ENCODE measurements around the gene TMEM30A.

TMEM30A gene

DNA sequence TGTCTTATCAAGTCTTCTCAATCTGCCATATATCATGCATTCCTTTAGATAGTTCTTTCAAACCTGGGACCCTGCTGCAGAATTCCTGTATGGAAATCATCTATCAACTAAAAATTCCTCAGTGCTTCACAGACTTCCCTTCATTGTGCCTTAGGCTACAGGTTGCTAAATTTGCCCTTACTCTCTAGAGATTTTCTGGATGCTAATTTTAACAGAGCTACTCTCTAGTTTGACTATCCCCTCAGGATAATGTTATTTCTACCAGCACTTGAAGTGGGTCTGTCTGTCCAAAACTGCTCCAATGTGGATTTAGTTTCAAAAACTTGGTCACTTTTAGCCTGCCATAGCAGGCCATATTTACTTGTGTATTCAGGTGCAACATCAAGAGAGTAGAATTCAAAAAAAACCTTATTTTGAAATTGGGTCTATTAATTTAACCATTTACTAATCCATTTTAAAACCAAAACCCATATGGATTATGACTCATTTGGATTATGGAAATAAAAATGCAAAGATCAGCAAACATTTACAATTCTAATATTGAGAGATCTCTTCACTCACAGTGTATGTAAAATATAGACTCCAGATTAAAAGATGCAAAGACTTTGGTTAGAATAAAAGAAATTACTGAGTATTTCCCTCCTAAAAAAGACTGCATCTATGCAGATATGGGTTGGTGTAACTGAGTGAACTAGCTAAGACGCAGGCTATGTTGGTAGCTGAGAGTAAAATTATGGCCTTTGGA lies 27.1 kb downstream of the TMEM30A start:
- Histone ChIP-seq H3K27ac (ENCODE audit: low read length) (no peak overlapping the region), H3K9me3 (ENCODE audit: control insufficient read depth, low read depth, low read length) (no peaks in the 10 kb centered on the region), H3K9ac (ENCODE audit: low read length) (no peak overlapping the region), H3K36me3 (ENCODE audit: control insufficient read depth, low read depth, low read length) (peaks cover 35% of the 10 kb centered on the region), H3K4me3 (ENCODE audit: low read length) (no peak overlapping the region), H3K4me1 (ENCODE audit: control insufficient read depth, low read depth, low read length) (no peaks in the 10 kb centered on the region), H3K27me3 (ENCODE audit: control insufficient read depth, insufficient read depth, low read length) (no peaks in the 10 kb centered on the region)

DNA sequence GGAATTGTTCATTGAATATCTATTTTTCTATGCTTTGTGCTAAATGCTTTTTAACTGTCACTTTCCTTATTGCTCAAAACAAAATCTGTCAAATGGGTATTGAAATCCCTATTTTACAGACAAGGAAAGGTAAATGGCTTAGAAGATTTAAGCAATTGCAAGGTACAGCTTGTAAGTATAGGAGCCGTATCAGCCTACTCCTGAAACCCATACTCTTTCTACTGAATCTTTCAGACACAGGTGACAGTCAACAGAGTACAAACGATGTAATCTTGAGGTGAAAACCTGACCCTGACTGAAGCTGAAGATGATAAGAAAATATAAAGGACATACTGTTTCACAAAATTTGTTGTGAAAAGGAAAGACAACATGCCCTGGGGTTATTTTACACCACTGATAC lies 34.0 kb downstream of the TMEM30A start:
- no peaks in the 10 kb centered on the region for H3K27me3 ChIP-seq (ENCODE audit: control insufficient read depth, insufficient read depth, low read length)
- no peaks in the 10 kb centered on the region for H3K9me3 ChIP-seq (ENCODE audit: control insufficient read depth, low read depth, low read length)
- peaks cover 15% of the 10 kb centered on the region for H3K4me1 ChIP-seq (ENCODE audit: control insufficient read depth, low read depth, low read length)
- H3K4me3 ChIP-seq (ENCODE audit: low read length), result no peak overlapping the region
- peaks cover 2% of the 10 kb centered on the region for H3K36me3 ChIP-seq (ENCODE audit: control insufficient read depth, low read depth, low read length)
- H3K9ac ChIP-seq (ENCODE audit: low read length), result no peak overlapping the region
- no peak overlapping the region for H3K27ac ChIP-seq (ENCODE audit: low read length)

DNA sequence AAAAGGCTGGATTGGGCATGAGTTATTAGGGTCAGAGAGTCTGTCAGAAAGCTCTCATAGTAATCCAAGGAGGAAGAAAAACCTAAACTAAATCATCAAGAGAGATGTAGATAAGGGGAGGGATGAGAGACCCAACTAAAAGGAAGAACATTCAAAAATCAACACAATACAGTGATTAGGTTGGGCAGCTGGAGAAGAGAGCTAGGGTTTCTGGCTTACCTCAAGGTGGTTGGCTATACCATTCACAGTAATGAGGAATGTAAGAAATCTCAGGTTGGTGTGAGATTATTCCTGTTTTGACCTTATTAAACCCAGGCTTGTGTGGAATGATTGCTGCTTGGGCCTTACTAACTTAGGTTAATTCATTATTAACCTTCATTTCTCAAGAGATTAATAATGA lies 34.8 kb downstream of the TMEM30A start:
- no peaks in the 10 kb centered on the region for H3K36me3 ChIP-seq (ENCODE audit: control insufficient read depth, low read depth, low read length)
- H3K4me1 ChIP-seq (ENCODE audit: control insufficient read depth, low read depth, low read length), result peaks cover 15% of the 10 kb centered on the region
- no peak overlapping the region for H3K4me3 ChIP-seq (ENCODE audit: low read length)
- H3K9me3 ChIP-seq (ENCODE audit: control insufficient read depth, low read depth, low read length), result no peaks in the 10 kb centered on the region
- H3K27ac ChIP-seq (ENCODE audit: low read length), result no peak overlapping the region
- H3K27me3 ChIP-seq (ENCODE audit: control insufficient read depth, insufficient read depth, low read length), result no peaks in the 10 kb centered on the region
- no peak overlapping the region for H3K9ac ChIP-seq (ENCODE audit: low read length)

DNA sequence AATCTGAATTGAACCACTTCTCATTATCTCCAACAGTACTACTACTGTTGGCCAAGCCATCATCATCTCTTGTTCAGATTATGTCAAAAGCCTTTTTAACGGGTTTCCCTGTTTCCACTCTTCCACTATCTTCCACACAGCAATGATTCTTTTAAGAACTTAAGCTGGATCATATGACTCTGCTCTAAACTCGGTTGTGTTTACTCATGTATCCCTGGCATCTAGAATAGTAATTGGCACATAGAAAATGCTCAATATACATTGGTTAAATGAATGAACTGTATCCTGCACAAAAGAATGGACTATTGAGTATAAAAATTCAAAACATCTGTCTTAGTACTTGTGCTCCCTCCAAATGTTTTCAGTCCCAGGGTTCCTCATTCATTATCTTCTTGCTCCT lies 38.2 kb downstream of the TMEM30A start:
- no peak overlapping the region for H3K9ac ChIP-seq (ENCODE audit: low read length)
- no peak overlapping the region for H3K4me3 ChIP-seq (ENCODE audit: low read length)
- H3K4me1 ChIP-seq (ENCODE audit: control insufficient read depth, low read depth, low read length), result peaks cover 18% of the 10 kb centered on the region
- H3K36me3 ChIP-seq (ENCODE audit: control insufficient read depth, low read depth, low read length), result no peaks in the 10 kb centered on the region
- no peaks in the 10 kb centered on the region for H3K27me3 ChIP-seq (ENCODE audit: control insufficient read depth, insufficient read depth, low read length)
- H3K27ac ChIP-seq (ENCODE audit: low read length), result no peak overlapping the region
- no peaks in the 10 kb centered on the region for H3K9me3 ChIP-seq (ENCODE audit: control insufficient read depth, low read depth, low read length)

DNA sequence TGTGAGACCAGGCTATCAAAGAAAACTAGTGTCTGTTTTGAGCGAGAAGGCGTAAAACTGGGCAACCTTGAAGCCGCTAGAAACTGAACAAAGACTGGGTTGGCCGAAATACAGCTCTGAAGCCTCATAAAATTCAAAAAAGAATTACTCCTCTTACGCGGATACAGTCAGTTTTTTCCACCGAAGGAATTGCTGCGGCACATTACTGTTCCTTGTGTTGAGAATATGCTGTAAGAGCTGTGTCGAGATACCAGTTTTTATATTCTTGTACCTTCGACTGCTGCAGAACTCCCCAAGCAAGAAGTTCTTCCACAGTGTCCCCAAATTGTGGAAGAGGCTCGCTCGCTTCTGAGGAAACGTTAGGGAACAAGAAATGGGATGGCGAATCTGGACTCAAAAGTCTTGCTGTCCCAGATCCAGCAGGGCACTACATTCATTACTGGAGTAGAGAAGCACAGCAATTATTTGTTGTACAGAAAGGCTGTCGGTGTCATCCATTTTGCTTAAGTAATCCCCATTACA lies 40.5 kb downstream of the TMEM30A start:
- peaks cover 11% of the 10 kb centered on the region for H3K36me3 ChIP-seq (ENCODE audit: control insufficient read depth, low read depth, low read length)
- no peaks in the 10 kb centered on the region for H3K9me3 ChIP-seq (ENCODE audit: control insufficient read depth, low read depth, low read length)
- H3K4me1 ChIP-seq (ENCODE audit: control insufficient read depth, low read depth, low read length), result peaks cover 4% of the 10 kb centered on the region
- H3K27ac ChIP-seq (ENCODE audit: low read length), result peak overlapping the region; percentile 66
- peak overlapping the region; percentile 75 for H3K9ac ChIP-seq (ENCODE audit: low read length)
- peak overlapping the region; percentile 71 for H3K4me3 ChIP-seq (ENCODE audit: low read length)
- no peaks in the 10 kb centered on the region for H3K27me3 ChIP-seq (ENCODE audit: control insufficient read depth, insufficient read depth, low read length)

DNA sequence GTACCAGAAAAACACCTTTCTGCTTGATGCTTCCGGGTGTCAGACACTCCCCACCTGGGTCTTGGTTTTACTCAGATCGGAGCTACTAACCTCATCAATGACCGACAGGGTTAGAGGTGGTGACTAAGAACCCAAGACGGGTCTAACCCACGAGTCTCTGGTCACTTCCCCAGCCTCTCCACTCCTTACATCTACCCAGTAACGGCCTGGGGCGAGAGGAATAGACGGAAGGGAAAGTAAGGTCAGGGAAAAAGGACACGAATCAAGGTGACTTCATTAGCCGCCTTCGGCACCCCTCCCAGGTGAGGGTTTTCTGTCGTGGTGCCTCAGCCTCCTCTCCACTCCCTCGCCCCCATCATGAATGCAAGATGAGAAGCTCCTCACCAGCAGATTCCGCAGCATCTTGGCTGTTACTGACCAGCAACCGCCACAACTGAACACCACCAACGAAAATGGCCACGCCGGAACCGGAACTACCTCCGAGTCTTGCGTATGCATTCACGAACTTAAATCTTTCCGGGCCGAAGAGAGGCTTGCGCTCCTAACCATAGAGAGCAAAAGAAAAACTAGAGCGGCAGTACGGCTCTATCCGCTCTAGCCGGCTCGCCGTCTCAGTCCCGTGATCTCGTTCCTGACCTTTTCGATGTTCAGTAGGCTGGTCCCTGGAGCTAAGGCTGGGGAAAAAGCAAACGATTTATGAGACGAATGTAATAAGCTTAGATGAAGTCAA lies 41.1 kb downstream of the TMEM30A start, which contains the start of gene COX7A2:
Gene COX7A2, minus strand, starts transcription at position 469 of the 730 bp plus-strand sequence. Its CDS starts 67 bp downstream, at position 402.
- Histone ChIP-seq H3K27me3 (ENCODE audit: control insufficient read depth, insufficient read depth, low read length) (no peaks in the 10 kb centered on the region), H3K4me3 (ENCODE audit: low read length) (peak within 1 kb of the TSS; percentile 71), H3K4me1 (ENCODE audit: control insufficient read depth, low read depth, low read length) (peaks cover 3% of the 10 kb centered on the region), H3K27ac (ENCODE audit: low read length) (peak within 1 kb of the TSS; percentile 66), H3K9ac (ENCODE audit: low read length) (peak within 1 kb of the TSS; percentile 75), H3K9me3 (ENCODE audit: control insufficient read depth, low read depth, low read length) (no peaks in the 10 kb centered on the region), H3K36me3 (ENCODE audit: control insufficient read depth, low read depth, low read length) (peaks cover 15% of the 10 kb centered on the region)

DNA sequence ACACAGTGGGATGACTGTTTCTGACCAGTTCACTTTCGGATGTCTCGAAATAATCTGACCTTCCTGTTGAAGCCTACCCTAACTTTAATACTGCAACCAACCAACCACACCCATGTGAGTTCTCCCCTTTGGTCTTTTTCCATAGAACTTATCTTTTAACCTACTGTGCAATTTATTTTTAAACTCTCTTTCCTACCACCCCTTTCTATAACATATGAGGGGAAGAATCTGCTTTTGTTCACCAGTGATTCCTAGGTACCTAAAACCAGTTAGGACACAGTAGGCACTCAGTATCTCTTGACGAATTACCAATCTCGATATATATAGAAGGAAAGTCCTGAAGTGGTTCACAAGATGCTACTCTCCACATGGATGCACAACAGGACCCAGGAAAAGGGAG lies 48.0 kb downstream of the TMEM30A start:
- Histone ChIP-seq H3K9me3 (ENCODE audit: control insufficient read depth, low read depth, low read length) (no peaks in the 10 kb centered on the region), H3K4me3 (ENCODE audit: low read length) (no peak overlapping the region), H3K27me3 (ENCODE audit: control insufficient read depth, insufficient read depth, low read length) (no peaks in the 10 kb centered on the region), H3K9ac (ENCODE audit: low read length) (no peak overlapping the region), H3K27ac (ENCODE audit: low read length) (no peak overlapping the region), H3K36me3 (ENCODE audit: control insufficient read depth, low read depth, low read length) (peaks cover 29% of the 10 kb centered on the region), H3K4me1 (ENCODE audit: control insufficient read depth, low read depth, low read length) (peaks cover 15% of the 10 kb centered on the region)

DNA sequence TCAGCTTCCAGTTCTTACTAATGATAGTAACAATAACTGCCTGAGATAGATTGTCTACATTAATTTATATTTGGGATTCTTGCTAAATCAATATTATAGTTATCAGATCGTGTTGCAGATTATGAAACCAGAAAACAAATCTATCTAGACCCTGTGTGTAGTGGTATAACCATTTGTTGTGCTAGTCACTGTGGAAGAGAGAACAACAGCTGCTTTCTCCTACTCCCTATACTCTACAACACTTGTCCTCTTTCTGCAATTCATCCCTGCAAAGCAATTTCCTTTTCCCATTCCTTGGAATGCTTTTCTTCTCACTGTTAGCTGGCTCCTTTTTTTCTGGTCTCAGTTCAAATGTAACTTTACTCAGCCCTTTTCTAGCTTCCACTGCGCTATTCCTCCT lies 49.3 kb downstream of the TMEM30A start:
- Histone ChIP-seq H3K4me3 (ENCODE audit: low read length) (no peak overlapping the region), H3K36me3 (ENCODE audit: control insufficient read depth, low read depth, low read length) (peaks cover 29% of the 10 kb centered on the region), H3K9ac (ENCODE audit: low read length) (no peak overlapping the region), H3K27me3 (ENCODE audit: control insufficient read depth, insufficient read depth, low read length) (no peaks in the 10 kb centered on the region), H3K4me1 (ENCODE audit: control insufficient read depth, low read depth, low read length) (peaks cover 15% of the 10 kb centered on the region), H3K27ac (ENCODE audit: low read length) (no peak overlapping the region), H3K9me3 (ENCODE audit: control insufficient read depth, low read depth, low read length) (no peaks in the 10 kb centered on the region)

DNA sequence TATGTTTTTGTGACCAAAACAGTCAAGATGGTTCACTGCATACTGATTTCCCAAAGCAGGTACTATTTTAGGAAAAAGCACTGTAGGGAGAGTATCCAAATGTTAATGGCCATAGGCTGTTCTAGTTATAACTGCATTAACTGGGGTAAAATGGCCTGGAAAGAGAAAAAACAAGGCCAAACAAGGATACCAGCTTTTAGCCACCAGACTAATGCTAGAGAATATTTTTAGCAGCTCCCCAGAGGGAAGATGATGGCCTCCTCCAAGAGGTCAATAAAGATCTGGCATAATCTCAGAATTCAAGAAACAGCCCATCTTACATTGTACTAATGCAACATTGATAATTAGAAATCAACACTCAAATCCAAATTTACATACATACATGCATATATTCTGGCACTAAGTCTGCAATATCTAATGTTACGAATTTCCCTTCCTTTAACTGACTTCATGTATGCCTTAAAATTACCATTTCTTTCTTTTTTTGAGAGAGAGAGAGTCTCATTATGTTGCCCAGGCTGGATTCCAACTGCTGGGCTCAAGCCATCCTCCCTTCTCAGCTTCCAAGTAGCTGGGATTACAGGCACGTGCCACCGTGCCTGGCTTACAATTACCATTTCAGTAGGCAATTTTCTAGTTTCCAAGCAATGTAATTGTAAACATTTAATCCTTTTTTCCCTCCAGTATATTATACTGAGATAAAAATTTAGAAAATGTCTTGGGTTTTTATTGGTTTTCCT lies 50.3 kb downstream of the TMEM30A start:
- Histone ChIP-seq H3K4me1 (ENCODE audit: control insufficient read depth, low read depth, low read length) (peaks cover 15% of the 10 kb centered on the region), H3K9ac (ENCODE audit: low read length) (no peak overlapping the region), H3K27ac (ENCODE audit: low read length) (no peak overlapping the region), H3K9me3 (ENCODE audit: control insufficient read depth, low read depth, low read length) (no peaks in the 10 kb centered on the region), H3K4me3 (ENCODE audit: low read length) (no peak overlapping the region), H3K36me3 (ENCODE audit: control insufficient read depth, low read depth, low read length) (peaks cover 20% of the 10 kb centered on the region), H3K27me3 (ENCODE audit: control insufficient read depth, insufficient read depth, low read length) (no peaks in the 10 kb centered on the region)

DNA sequence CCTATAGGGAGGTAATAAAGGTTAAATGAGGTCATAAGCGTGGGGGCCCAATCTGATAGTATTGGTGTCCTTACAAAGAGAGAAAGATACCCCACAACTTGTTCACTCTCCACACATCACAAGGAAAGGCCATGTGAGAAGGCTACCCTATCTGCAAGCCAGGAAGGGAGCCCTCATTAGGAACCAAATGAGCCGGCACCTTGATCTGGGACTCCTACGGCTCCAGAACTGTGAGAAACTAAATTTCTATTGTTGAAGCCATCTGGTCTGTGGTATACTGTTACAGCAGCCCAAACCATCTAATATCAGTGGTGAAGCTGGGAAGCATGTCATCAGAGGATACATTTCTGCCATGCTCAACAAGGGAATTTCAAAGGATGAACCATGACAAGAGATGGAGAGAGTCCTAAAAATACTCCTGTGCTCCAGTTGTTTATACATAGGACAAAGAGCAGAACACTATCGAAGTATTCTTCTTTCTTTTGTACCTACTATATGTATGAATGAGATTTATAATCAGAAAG lies 51.4 kb downstream of the TMEM30A start:
- Histone ChIP-seq H3K9me3 (ENCODE audit: control insufficient read depth, low read depth, low read length) (no peaks in the 10 kb centered on the region), H3K9ac (ENCODE audit: low read length) (no peak overlapping the region), H3K27me3 (ENCODE audit: control insufficient read depth, insufficient read depth, low read length) (no peaks in the 10 kb centered on the region), H3K4me1 (ENCODE audit: control insufficient read depth, low read depth, low read length) (peaks cover 15% of the 10 kb centered on the region), H3K4me3 (ENCODE audit: low read length) (no peak overlapping the region), H3K36me3 (ENCODE audit: control insufficient read depth, low read depth, low read length) (peaks cover 14% of the 10 kb centered on the region), H3K27ac (ENCODE audit: low read length) (no peak overlapping the region)

Measured in iPS-18a (cell line).